ENCODE results near the gene DNASE1L1.

GRCh38 chrX:154381271-154381670, 27.8 kb downstream of the DNASE1L1 start:
- TF ChIP-seq CTCF (optimal IDR thresholded peaks at IDR 0.05 in 1 of 3, IDR thresholded peaks at IDR 0.05 in 1 of 3, conservative IDR thresholded peaks at IDR 0.05 in 1 of 3; ENCODE audit: extremely low read depth in 1 of 3, insufficient read depth in 2 of 3, low read length in 3 of 3) (no peak), EZH2 (IDR thresholded peaks at IDR 0.05; ENCODE audit: low read length) (no peak)

Measured in keratinocyte (primary cell).